ENCODE measurements around the gene QRICH1. TPM values are rescaled to one million over a fixed set of nuclear protein-coding genes. Genes with fewer than 3 reads are reported as not detected.
A peak's percentile ranks its signal among the peaks of the same experiment; 100 is the strongest.

Gene QRICH1
- total and polyA plus RNA-seq, 2 of the 13 experiments (the other 11 are each of a cell fraction or from before 2014, with no cell fraction given) = 52.6 to 102 TPM

DNA sequence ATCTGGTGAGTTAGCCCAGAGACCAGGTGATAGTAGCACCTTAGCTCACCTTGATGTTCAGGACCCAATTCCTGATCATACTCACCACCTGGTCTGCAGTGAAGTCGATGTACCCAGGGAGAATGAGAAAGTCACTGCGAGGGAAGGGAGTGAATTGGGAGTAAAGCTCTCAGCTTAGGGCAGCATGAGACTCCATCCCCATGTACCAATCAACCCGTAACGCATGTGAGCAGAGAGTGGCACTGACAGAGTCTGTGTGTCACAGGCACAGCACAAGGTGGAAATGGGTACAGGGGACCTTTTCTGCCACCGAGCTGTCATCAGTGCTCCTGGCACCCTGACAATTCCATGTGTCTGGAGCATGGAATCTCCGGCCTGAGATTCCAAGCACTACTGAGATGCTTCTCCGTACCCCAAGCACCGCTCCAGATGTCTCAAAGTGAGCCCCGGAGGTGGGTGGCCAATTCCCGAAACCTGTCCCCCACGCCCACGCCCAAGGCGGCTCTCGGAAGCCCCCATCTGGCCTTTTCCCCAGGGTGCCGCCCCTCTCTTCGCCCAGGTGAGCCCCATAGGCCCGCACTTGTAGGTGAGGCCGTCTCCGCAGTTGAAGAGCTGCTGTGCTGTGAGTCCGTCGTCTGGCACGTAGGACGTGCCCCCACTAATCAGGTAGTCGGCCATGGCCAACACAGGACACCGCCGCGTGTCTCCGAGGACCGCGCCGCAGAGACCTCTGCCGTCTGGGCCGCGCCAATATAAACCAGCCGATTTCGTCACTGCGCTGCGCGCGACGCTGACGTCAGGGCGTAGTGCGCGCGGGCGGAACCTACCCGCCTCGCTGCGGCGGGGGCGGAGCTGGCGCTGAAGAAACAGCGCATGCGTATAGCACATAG lies 65.0 kb downstream of the QRICH1 start, which contains the start of gene IMPDH2 (continued):
- 0 out of 2 replicates have a peak, but pooled peaks have one; percentile 46 for TF ChIP-seq ZNF672 (CRISPR knock-in tag; IDR thresholded peaks at IDR 0.05)
- 0 out of 2 replicates have a peak, but pooled peaks have one; percentile 40 for TF ChIP-seq ZNF879 (CRISPR knock-in tag; IDR thresholded peaks at IDR 0.05)
- peak; percentile 77; the same call in 1 of the 2 replicates for TF ChIP-seq FIP1L1 (IDR thresholded peaks at IDR 0.05; ENCODE audit: borderline replicate concordance, insufficient read depth, low read depth, low read length)
- TF ChIP-seq, protein P1, sequence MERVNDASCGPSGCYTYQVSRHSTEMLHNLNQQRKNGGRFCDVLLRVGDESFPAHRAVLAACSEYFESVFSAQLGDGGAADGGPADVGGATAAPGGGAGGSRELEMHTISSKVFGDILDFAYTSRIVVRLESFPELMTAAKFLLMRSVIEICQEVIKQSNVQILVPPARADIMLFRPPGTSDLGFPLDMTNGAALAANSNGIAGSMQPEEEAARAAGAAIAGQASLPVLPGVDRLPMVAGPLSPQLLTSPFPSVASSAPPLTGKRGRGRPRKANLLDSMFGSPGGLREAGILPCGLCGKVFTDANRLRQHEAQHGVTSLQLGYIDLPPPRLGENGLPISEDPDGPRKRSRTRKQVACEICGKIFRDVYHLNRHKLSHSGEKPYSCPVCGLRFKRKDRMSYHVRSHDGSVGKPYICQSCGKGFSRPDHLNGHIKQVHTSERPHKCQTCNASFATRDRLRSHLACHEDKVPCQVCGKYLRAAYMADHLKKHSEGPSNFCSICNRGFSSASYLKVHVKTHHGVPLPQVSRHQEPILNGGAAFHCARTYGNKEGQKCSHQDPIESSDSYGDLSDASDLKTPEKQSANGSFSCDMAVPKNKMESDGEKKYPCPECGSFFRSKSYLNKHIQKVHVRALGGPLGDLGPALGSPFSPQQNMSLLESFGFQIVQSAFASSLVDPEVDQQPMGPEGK (CRISPR knock-in tag; IDR thresholded peaks at IDR 0.05) = peak; percentile 65
- TF ChIP-seq SIN3B (IDR thresholded peaks at IDR 0.05; ENCODE audit: low read length) = 0 out of 2 replicates have a peak, but pooled peaks have one; percentile 28
- TF ChIP-seq ZNF30 (CRISPR knock-in tag; IDR thresholded peaks at IDR 0.05) = peak; percentile 71; the same call in 1 of the 2 replicates
- peak; percentile 87; the same call in 1 of the 2 replicates for TF ChIP-seq ZNF232 (CRISPR knock-in tag; IDR thresholded peaks at IDR 0.05; ENCODE audit: borderline replicate concordance)
- peak; percentile 73; the same call in 1 of the 2 replicates for TF ChIP-seq KLF12 (CRISPR knock-in tag; IDR thresholded peaks at IDR 0.05; ENCODE audit: borderline replicate concordance)
- peak; percentile 39; the same call in 1 of the 2 replicates for TF ChIP-seq ARID2 (CRISPR knock-in tag; IDR thresholded peaks at IDR 0.05; ENCODE audit: borderline replicate concordance)
- no peak for TF ChIP-seq ZFP36 (IDR thresholded peaks at IDR 0.05; ENCODE audit: borderline replicate concordance, low read depth, low read length, partially characterized antibody)
- TF ChIP-seq RARG (CRISPR knock-in tag; IDR thresholded peaks at IDR 0.05; ENCODE audit: low read depth) = no peak
- TF ChIP-seq, protein P2, sequence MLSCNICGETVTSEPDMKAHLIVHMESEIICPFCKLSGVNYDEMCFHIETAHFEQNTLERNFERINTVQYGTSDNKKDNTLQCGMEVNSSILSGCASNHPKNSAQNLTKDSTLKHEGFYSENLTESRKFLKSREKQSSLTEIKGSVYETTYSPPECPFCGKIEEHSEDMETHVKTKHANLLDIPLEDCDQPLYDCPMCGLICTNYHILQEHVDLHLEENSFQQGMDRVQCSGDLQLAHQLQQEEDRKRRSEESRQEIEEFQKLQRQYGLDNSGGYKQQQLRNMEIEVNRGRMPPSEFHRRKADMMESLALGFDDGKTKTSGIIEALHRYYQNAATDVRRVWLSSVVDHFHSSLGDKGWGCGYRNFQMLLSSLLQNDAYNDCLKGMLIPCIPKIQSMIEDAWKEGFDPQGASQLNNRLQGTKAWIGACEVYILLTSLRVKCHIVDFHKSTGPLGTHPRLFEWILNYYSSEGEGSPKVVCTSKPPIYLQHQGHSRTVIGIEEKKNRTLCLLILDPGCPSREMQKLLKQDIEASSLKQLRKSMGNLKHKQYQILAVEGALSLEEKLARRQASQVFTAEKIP (CRISPR knock-in tag; IDR thresholded peaks at IDR 0.05; ENCODE audit: borderline replicate concordance) = no peak
- TF ChIP-seq, protein P3, sequence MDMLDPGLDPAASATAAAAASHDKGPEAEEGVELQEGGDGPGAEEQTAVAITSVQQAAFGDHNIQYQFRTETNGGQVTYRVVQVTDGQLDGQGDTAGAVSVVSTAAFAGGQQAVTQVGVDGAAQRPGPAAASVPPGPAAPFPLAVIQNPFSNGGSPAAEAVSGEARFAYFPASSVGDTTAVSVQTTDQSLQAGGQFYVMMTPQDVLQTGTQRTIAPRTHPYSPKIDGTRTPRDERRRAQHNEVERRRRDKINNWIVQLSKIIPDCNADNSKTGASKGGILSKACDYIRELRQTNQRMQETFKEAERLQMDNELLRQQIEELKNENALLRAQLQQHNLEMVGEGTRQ (IDR thresholded peaks at IDR 0.05; ENCODE audit: low read depth, low read length) = no peak
- TF ChIP-seq, protein P3 (CRISPR knock-in tag; IDR thresholded peaks at IDR 0.05; ENCODE audit: borderline replicate concordance) = no peak
- TF ChIP-seq, protein P4, sequence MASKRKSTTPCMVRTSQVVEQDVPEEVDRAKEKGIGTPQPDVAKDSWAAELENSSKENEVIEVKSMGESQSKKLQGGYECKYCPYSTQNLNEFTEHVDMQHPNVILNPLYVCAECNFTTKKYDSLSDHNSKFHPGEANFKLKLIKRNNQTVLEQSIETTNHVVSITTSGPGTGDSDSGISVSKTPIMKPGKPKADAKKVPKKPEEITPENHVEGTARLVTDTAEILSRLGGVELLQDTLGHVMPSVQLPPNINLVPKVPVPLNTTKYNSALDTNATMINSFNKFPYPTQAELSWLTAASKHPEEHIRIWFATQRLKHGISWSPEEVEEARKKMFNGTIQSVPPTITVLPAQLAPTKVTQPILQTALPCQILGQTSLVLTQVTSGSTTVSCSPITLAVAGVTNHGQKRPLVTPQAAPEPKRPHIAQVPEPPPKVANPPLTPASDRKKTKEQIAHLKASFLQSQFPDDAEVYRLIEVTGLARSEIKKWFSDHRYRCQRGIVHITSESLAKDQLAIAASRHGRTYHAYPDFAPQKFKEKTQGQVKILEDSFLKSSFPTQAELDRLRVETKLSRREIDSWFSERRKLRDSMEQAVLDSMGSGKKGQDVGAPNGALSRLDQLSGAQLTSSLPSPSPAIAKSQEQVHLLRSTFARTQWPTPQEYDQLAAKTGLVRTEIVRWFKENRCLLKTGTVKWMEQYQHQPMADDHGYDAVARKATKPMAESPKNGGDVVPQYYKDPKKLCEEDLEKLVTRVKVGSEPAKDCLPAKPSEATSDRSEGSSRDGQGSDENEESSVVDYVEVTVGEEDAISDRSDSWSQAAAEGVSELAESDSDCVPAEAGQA (IDR thresholded peaks at IDR 0.05; ENCODE audit: low read depth) = peak; percentile 94
- TF ChIP-seq, protein P4 (CRISPR knock-in tag; IDR thresholded peaks at IDR 0.05; ENCODE audit: borderline replicate concordance) = no peak

Measured in HepG2 (cell line).